Right lobe of liver (tissue), 6 donors: ENCODE measurements around the gene IGFBP1. TPM values are rescaled to one million over a fixed set of nuclear protein-coding genes. Genes with fewer than 3 reads are reported as not detected.

Source experiments
- ATAC-seq, 4 donors: fragments of 200-7000 bp; cut with Tn5 transposase; one replicate each; pipeline ENCODE4 v1.9.1; 2020; ENCODE audit warnings: mild to moderate bottlenecking in 4 of 4, moderate library complexity in 4 of 4
- DNase-seq, 3 donors: peaks; one replicate each; pipeline ENCODE4 v3.0.0-alpha.2; 2020
- H3K27ac ChIP-seq, 3 donors: fragments of 200-600 bp; one replicate each; pipeline ENCODE4 v1.8.0; 2022
- H3K27me3 ChIP-seq, 2 donors: fragments of 200-600 bp; one replicate each; pipeline ENCODE4 v1.8.0; 2022
- H3K36me3 ChIP-seq, 4 donors: fragments of 200-600 bp; sonication (generic) in 1 of 4; one replicate each; pipeline versions ENCODE4 v1.5.1 to v1.8.0; 2017 to 2022; ENCODE audit warnings: control low read depth in 1 of 4
- H3K4me1 ChIP-seq, 4 donors: fragments of 200-600 bp; sonication (generic) in 1 of 4; one replicate each; pipeline versions ENCODE4 v1.5.1 to v1.8.0; 2017 to 2022; ENCODE audit warnings: control low read depth in 1 of 4
- H3K4me3 ChIP-seq, 3 donors: fragments of 200-600 bp; one replicate each; pipeline ENCODE4 v1.8.0; 2022
- H3K9me3 ChIP-seq, 4 donors: fragments of 200-600 bp; sonication (generic) in 1 of 4; one replicate each; pipeline versions ENCODE4 v1.5.1 to v1.8.0; 2017 to 2022; ENCODE audit warnings: control low read depth in 1 of 4
- POLR2A ChIP-seq: fragments of 450-650 bp; IDR thresholded peaks from one replicate; pipeline ENCODE4 v1.6.1; 2017; ENCODE audit warnings: antibody characterized with exemption, mild to moderate bottlenecking
- WGBS: methylation state at CpG from one replicate; pipeline ENCODE4 v1.1.6; 2018; ENCODE audit warnings: low coverage, low lambda C conversion rate; ENCODE audit not compliant: insufficient coverage; ENCODE audit errors: missing lambda C conversion rate; 5-methylcytosine and 5-hydroxymethylcytosine counted together
- intact Hi-C, 2 donors: fragments of 100-400 bp; cut with DNase I; formaldehyde crosslinking; loops; one replicate each; pipeline versions ENCODE4 v1.11.2 to v1.14.1; 2022
- total RNA-seq, 6 experiments: library from RNA; depleted of rRNA in 2 of 6; stranded (reverse); fragments of >200 nt in 2 of 6; fragmentation: NEBNext Ultra II Directional in 3 of 6; extraction: Animal tissue kit (Norgen Biotek cat#: 25700) in 3 of 6; gene quantifications; one replicate each; pipeline versions ENCODE4 v1.1.0 to v1.2.4, GENCODE V29; 2016 to 2023
- TF ChIP-seq, protein P1 (sequence below), 4 donors: fragments of 200-600 bp in 3 of 4; fragments of 450-650 bp in 1 of 4; IDR thresholded peaks; one replicate each; pipeline versions ENCODE4 v1.5.1 to v1.8.0; 2016 to 2022; ENCODE audit warnings: antibody characterized with exemption in 4 of 4, mild to moderate bottlenecking in 2 of 4
- donor health status: DM: no; HTN: yes; CAD: no.
- donor health status: DM: no; HTN: no; CAD: no.
- donor health status: DM: no; HTN: no; CAD: no.
- donor health status: DM: no; HTN: yes; CAD: no.
- donor health status: DM: no; HTN: yes; CAD: no.

IGFBP1 gene
- total RNA-seq, 6 experiments from 2014 or later: 7.7 to 566 (median 283) TPM

DNA sequence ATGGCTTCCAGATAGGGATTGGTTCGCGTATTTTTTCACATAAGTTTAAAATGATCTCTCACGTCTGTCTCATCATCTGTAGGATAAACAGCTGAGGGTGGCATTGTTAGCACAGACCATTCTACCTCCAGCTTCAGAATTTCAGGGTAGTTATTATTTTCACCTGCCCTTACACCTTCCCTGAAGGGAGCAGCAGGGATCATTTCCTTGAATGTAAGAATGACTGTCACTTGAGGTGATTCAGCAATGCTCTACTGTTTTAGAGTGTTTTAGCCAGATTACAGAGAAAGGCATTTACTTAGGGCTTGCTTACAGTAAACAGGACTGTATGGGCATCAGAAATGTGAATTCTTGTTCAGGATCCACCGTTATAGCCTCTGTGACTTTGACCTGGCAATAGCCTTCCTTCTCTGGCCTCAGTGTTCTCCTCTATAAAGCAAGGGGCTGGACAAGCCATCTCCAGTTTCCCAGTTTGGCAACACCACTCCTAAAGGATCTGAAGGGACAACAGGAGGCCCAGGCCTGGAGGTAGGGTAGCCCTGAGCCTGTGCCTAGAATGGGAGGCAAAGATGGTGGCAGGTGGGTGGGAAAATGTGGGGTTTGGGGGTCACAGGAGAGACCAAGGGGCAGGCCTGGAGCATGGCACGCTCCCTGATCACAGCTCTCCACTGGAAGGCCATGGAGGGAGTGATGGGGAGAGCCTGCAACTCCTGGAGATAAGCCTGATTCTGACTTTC is 1.2 kb upstream of the IGFBP1 start:
- peak overlapping the region in 1 of 3 donors; percentile 64 for H3K4me3 ChIP-seq
- WGBS: 78% methylated on average over 5 of the region's 5 CpGs
- no peaks in the 10 kb centered on the region for H3K27me3 ChIP-seq

DNA sequence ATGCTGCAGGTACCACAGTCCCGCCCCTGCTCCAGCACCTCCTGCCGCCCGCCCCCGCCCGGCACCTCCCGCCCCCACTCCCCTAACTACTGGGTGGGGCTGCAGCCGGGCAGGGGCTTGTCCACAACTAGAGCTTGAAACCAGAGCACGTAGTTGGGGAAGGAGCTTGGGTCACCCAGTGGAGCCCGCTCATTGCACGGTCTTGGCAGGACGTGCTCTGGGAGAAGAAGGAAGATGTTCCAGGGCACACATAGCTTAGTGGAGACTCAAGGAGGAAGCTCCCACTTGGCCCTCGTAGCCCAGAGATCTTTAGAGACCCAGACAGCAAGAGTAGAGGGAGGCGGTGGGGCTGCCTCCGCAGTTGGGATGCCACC is 692 bp downstream of the IGFBP1 start:
- peak overlapping the region; percentile 48 to 64 (median 64) for H3K4me3 ChIP-seq
- peaks cover 0 to 42% (median 14%) of the 10 kb centered on the region in 4 donors for H3K4me1 ChIP-seq
- no peaks in the 10 kb centered on the region for H3K9me3 ChIP-seq
- intact Hi-C loops: loop anchor here in 1 of 2 donors (10.0 kb wide), 1 partner anchor 184 kb away; no protein-coding TSS in a partner anchor
- DNase-seq (peak in 1 of 3 donors; percentile 57), ATAC-seq (peak in 1 of 4 donors; percentile 0)
- no peaks in the 10 kb centered on the region for H3K27me3 ChIP-seq
- H3K36me3 ChIP-seq: peaks cover 0 to 31% (median 9%) of the 10 kb centered on the region in 4 donors
- H3K27ac ChIP-seq: peak overlapping the region; percentile 93 to 98 (median 98)
- no peak for TF ChIP-seq POLR2A
- TF ChIP-seq, protein P1, sequence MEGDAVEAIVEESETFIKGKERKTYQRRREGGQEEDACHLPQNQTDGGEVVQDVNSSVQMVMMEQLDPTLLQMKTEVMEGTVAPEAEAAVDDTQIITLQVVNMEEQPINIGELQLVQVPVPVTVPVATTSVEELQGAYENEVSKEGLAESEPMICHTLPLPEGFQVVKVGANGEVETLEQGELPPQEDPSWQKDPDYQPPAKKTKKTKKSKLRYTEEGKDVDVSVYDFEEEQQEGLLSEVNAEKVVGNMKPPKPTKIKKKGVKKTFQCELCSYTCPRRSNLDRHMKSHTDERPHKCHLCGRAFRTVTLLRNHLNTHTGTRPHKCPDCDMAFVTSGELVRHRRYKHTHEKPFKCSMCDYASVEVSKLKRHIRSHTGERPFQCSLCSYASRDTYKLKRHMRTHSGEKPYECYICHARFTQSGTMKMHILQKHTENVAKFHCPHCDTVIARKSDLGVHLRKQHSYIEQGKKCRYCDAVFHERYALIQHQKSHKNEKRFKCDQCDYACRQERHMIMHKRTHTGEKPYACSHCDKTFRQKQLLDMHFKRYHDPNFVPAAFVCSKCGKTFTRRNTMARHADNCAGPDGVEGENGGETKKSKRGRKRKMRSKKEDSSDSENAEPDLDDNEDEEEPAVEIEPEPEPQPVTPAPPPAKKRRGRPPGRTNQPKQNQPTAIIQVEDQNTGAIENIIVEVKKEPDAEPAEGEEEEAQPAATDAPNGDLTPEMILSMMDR (IDR thresholded peaks at IDR 0.05): no peak
- WGBS: no CpG with 5 or more reads among the region's 14 CpGs

More for the DNA sequence above, 1.2 kb upstream of the IGFBP1 start:
- intact Hi-C loops: loop anchor here in 1 of 2 donors (10.0 kb wide), 1 partner anchor 182 kb away; no protein-coding TSS in a partner anchor
- DNase-seq (no peak), ATAC-seq (no peak)
- H3K27ac ChIP-seq: peak overlapping the region; percentile 93 to 98 (median 98)
- peaks cover 0 to 50% (median 19%) of the 10 kb centered on the region in 4 donors for H3K4me1 ChIP-seq
- peaks cover 0 to 19% (median 9%) of the 10 kb centered on the region in 4 donors for H3K36me3 ChIP-seq
- TF ChIP-seq, protein P1 (IDR thresholded peaks at IDR 0.05): no peak
- TF ChIP-seq POLR2A: no peak
- no peaks in the 10 kb centered on the region for H3K9me3 ChIP-seq

GRCh38 chr7:45889367-45890067 is 1.2 kb downstream of the IGFBP1 start:
- intact Hi-C loops: loop anchor here in 1 of 2 donors (10.0 kb wide), 1 partner anchor 185 kb away; no protein-coding TSS in a partner anchor
- peak overlapping the region; percentile 48 to 64 (median 64) for H3K4me3 ChIP-seq
- peak; percentile 62 for TF ChIP-seq POLR2A
- TF ChIP-seq, protein P1 (IDR thresholded peaks at IDR 0.05): no peak
- peak overlapping the region; percentile 93 to 98 (median 98) for H3K27ac ChIP-seq
- peaks cover 0 to 39% (median 14%) of the 10 kb centered on the region in 4 donors for H3K4me1 ChIP-seq
- H3K27me3 ChIP-seq: no peaks in the 10 kb centered on the region
- WGBS: 37% methylated on average over 8 of the region's 8 CpGs
- peaks cover 0 to 31% (median 9%) of the 10 kb centered on the region in 4 donors for H3K36me3 ChIP-seq
- ATAC-seq (no peak), DNase-seq (no peak)
- H3K9me3 ChIP-seq: no peaks in the 10 kb centered on the region

DNA sequence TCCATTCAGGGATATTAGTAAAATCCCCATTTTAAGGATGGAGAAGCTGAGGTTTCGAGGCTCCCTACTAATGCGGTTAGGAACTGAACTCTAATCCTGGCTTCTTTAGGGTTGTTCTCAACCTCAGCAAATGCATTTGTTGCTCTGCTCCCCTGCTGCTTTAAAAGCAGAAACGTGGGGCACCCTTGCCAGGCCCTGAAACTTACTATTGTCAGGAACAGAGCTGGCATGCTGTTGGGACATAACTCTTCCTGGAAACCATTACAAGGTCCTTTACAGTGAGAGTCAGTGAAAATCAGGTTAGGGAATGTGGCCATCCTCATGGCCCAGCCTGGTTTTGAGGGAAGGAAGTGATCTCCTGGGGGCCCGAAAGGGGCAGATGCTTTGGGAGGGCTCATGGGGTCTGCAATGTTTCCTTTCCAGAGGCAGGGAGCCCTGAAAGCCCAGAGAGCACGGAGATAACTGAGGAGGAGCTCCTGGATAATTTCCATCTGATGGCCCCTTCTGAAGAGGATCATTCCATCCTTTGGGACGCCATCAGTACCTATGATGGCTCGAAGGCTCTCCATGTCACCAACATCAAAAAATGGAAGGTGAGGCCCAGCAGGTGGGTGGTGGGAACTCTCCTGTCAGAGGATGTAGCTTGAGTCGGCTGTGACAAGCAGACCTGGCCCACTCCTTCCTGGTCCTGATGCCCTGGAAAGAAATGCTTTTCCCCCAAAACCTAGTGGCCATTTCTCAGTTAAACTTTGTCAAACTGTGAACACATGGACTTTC is 2.0 kb downstream of the IGFBP1 start:
- whole genome bisulfite sequencing: 68% methylated on average over 4 of the region's 8 CpGs
- TF ChIP-seq, protein P1 (IDR thresholded peaks at IDR 0.05): no peak
- peak; percentile 24 for TF ChIP-seq POLR2A
- no peaks in the 10 kb centered on the region for H3K9me3 ChIP-seq
- H3K27me3 ChIP-seq: no peaks in the 10 kb centered on the region
- H3K4me3 ChIP-seq: peak overlapping the region; percentile 48 to 64 (median 64)
- peaks cover 0 to 31% (median 9%) of the 10 kb centered on the region in 4 donors for H3K36me3 ChIP-seq
- peak in 1 of 3 donors; percentile 58 for DNase-seq
- H3K27ac ChIP-seq: peak overlapping the region; percentile 93 to 98 (median 98)
- peaks cover 0 to 31% (median 12%) of the 10 kb centered on the region in 4 donors for H3K4me1 ChIP-seq
- ATAC-seq: peak in 1 of 4 donors; percentile 0
- intact Hi-C loops: no loop called here
